GM21723 (cell line): ENCODE measurements around the gene CCDC149.

Source experiments
- ATAC-seq: cut with Tn5 transposase; IDR thresholded peaks from one replicate; pipeline ENCODE4 v1.9.1; 2021; ENCODE audit warnings: mild to moderate bottlenecking, moderate library complexity; ENCODE audit not compliant: unreplicated experiment

The CCDC149 gene

GRCh38 chr4:24881508-24882196, 31.2 kb downstream of the CCDC149 start:
- ATAC-seq = no peak

DNA sequence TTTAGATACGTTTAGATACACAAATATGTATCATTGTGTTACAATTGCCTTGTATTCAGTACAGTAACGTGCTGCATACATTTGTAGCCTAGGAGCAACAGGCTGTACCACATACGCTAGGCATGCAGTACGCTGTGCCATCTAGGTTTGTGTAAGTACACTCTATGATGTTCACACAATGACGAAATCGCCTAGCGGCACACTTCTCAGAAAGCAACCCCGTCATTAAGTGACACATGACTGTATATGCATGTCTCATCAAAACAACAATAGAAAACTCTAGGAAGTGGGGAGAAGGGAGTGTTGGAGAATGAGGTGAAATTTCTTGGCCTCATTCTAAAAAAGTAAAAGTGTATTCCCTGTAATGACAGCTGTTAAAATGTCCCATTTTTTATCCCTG, 32.7 kb downstream of the CCDC149 start:
- no peak for ATAC-seq

- ATAC-seq = no peak
These were observed 34.2 kb downstream of the CCDC149 start for GRCh38 chr4:24878636-24879016.

DNA sequence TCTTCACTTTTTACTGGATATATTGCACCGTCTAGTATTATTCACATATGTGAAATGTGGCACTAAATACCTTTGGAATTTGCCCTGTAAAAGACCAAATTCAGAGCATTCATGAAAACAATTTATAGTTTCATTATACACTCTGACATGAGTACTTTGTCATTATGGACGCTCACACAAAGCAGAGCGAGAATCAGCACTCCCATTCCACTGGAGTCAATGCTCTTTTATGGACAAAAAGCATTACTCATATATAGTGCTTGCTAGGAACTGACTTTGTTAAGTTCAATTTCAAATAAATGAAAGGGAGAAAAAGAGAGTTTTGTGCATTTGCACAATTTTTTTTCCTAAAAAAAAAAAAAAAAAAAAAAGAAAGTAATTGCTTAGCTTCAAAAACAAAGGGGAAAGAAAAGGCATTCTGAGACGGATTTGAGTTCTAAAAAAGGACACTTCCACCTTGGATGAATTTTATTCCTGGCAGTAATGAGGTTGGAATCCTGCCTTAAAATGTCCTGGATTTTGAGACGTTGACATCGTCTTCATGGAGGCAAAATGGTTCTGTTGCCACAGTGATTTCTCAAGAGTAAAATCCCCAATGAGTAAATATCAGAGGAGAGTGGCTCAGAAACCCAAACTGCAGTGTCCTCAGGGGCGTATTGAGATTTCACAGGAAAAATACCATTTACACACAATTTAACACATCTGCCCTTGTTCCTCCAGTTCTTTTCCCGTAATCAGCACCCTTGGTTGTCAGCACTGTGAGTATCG, 34.8 kb downstream of the CCDC149 start:
- ATAC-seq = no peak

GRCh38 chr4:24876431-24876830, 36.4 kb downstream of the CCDC149 start:
- ATAC-seq = no peak

GRCh38 chr4:24872720-24873119, 40.1 kb downstream of the CCDC149 start:
- ATAC-seq = no peak

GRCh38 chr4:24871210-24871609, 41.6 kb downstream of the CCDC149 start:
- no peak for ATAC-seq

DNA sequence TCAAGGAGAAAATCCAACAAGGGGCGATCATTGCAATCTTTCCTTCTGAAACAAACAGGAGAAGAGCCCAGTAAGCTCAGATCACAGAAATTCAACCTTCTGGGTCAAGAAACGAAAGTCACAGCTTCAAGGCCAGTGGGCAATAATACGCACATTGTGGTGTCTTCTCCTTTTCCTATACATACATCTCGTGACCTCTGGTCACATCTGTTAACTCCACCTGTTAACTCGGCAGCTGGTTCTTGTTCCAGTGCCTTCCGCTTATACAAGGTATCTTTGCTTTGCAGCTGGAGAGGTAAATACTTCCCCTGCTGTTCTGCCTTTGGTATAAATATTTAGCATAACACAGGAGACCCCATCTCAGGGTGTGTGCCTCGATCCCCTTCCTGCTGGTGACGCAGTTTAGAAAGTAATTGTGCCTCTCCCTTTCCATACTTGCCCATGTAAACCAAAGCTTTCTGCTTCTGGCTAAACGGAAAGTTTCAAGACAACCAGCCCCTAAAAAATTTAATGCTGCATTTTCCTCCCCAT, 45.0 kb downstream of the CCDC149 start:
- ATAC-seq = no peak

GRCh38 chr4:24867251-24867650, 45.6 kb downstream of the CCDC149 start:
- no peak for ATAC-seq

DNA sequence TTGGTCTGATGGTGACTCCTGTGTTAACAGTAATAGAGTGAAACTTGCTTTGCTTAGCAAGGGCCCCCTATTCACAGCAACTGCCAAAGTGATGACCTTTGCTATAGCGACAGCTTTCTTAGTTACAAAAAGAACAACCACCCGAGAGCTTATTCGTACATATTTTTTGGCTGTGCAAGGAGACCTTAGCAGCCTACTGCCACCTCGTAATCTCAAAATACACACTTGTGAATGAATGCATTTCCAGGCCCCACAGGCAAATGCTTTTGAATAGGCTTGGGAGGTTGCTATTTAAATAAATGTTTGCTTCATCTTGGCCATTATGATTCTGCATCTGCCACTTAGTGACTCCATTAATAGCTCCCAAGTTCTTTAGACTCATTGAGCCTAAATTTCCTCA, 47.4 kb downstream of the CCDC149 start:
- ATAC-seq = no peak

DNA sequence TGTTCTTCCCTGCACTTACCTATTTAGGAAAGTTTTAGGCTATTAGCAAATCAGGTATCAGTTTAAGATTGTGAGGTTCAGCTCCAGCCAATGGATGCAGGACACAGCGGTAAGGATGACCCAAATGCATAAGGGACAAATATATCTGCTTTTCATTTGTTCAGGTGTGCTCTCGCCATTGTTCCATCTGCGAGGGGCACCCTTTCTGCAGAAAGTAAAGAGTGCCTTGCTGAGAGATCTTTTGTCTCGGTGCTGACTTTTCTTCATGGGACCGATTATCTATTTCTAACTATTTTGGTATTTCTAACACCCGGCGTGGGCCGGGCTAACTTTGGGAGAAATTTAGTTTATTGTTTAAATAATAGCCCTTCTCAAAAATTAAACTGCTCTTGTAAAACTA, 49.0 kb downstream of the CCDC149 start:
- no peak for ATAC-seq

GRCh38 chr4:24862073-24862751, 50.6 kb downstream of the CCDC149 start:
- ATAC-seq = no peak

DNA sequence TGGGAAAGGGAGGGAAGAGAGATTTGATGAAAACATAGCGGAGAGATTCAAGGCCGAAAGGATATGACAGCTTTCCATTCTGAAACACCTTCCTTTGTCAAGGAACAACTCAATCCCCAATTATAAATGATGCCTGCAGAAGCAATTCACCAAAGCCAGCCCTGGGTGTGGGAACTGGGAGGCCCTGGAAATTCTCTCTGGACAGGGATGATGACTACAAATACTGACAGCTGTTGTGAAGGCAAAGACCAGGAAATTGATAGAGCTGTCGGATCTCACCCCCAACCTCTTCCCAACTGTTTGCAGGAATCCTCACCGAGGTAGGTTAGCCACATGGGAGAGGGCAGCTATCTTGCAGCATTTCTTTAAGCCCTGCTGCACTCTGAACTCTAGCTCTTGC, 54.3 kb downstream of the CCDC149 start:
- no peak for ATAC-seq

DNA sequence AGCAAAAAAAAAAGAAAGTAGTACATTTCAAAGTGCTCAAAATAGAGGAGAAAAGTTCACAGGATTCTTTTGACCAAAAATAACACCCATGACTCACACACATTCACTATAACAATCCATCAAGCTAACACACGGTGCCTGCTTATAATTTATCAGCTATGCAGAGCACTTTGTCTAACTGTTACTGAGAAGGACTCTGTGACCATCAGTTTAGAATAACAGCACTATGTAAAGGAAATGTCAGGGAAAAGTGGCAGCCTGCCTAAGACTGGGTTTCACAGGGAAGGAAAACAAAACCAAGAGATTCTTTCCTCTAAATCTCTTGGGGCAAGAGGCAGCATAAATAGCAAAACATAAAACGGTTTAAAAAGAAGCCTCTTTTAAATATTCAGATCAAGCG, 54.8 kb downstream of the CCDC149 start:
- no peak for ATAC-seq

GRCh38 chr4:24856586-24856985, 56.3 kb downstream of the CCDC149 start:
- peak; percentile 93 for ATAC-seq

DNA sequence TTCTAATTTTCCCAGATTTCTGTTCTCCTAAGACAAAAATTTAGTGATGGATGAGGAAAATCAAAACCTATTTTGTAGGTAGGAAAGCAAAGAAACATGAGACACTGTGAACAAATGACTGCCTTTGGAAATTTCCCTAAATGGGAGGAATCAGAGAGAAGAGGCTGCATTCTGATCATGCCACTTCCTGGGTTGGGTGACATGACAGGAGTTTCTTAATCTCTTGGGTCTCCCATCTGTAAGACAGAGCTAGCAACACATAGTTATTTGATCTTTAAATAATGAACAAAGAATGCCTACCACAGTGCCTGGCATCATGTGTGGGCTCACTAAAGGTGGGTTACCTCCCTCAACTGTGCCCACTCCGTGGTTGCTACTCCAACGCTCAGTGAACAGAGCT, 57.1 kb downstream of the CCDC149 start:
- no peak for ATAC-seq

- no peak for ATAC-seq
These were observed 59.7 kb downstream of the CCDC149 start for GRCh38 chr4:24853142-24853541.

- peak; percentile 54 for ATAC-seq
These were observed 62.2 kb downstream of the CCDC149 start for GRCh38 chr4:24850674-24851073.

DNA sequence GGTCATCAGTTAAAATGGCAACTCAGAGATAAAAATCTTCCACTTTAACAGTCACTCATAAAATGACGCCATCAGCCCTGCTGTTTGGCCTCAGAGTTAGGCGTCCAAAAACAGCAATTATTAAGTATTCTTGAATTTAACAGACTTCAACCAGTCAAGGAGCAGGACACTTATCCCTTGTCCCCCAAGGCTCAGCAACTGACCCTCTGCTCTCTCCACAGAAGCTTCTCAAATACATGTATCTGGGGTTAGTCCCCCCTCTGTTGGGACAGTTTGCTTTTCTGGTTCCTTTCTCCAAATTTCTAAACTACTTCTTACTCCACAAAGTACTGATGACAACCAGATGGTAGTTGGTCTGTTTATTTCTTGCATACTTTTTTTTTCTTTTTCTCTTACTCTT, 63.1 kb downstream of the CCDC149 start:
- ATAC-seq = no peak

- ATAC-seq = no peak
These were observed 63.5 kb downstream of the CCDC149 start for GRCh38 chr4:24849351-24849750.

- no peak for ATAC-seq
These were observed 66.1 kb downstream of the CCDC149 start for GRCh38 chr4:24846716-24847115.

- ATAC-seq = no peak
These were observed 66.9 kb downstream of the CCDC149 start for GRCh38 chr4:24845902-24846301.
